Left ventricle myocardium inferior (tissue), 1 donor: ENCODE results near the gene ANKRD6. TPM values are rescaled to one million over a fixed set of nuclear protein-coding genes. Genes with fewer than 3 reads are reported as not detected.

ENCODE experiments used
- DNase-seq: peaks from one replicate; pipeline ENCODE4 v3.0.0-alpha.2; 2020
- H3K27ac ChIP-seq: fragments of 200-600 bp; replicated peaks from 2 replicates; pipeline ENCODE4 v1.8.0; 2021
- H3K27me3 ChIP-seq: fragments of 200-600 bp; 2 replicates; pipeline ENCODE4 v1.8.0; 2021; ENCODE audit warnings: low read depth
- H3K36me3 ChIP-seq: fragments of 200-600 bp; 2 replicates; pipeline ENCODE4 v1.8.0; 2021
- H3K4me1 ChIP-seq: fragments of 200-600 bp; 2 replicates; pipeline ENCODE4 v1.8.0; 2021
- H3K4me3 ChIP-seq: fragments of 200-600 bp; 2 replicates; pipeline ENCODE4 v1.8.0; 2021; ENCODE audit warnings: mild to moderate bottlenecking, moderate library complexity
- H3K9me3 ChIP-seq: fragments of 200-600 bp; replicated peaks from 2 replicates; pipeline ENCODE4 v1.8.0; 2021
- intact Hi-C: fragments of 100-400 bp; cut with micrococcal nuclease; formaldehyde crosslinking; loops from one replicate; pipeline ENCODE4 v1.11.0; 2022
- total RNA-seq: library from RNA; stranded (reverse); fragmentation: NEBNext Ultra II Directional; extraction: Animal tissue kit (Norgen Biotek cat#: 25700); gene quantifications from one replicate; pipeline ENCODE4 v1.2.1, GENCODE V29; 2021
- TF ChIP-seq, protein P1 (sequence below): fragments of 200-600 bp; IDR thresholded peaks from 2 replicates; pipeline ENCODE4 v1.8.0; 2021; ENCODE audit warnings: antibody characterized with exemption, mild to moderate bottlenecking, borderline replicate concordance
- donor health status: DM: no; HTN: yes; CAD: no; lungs with severe emphysema.

The ANKRD6 gene
- total RNA-seq, 1 donor from 2014 or later, result 11.1 TPM

DNA sequence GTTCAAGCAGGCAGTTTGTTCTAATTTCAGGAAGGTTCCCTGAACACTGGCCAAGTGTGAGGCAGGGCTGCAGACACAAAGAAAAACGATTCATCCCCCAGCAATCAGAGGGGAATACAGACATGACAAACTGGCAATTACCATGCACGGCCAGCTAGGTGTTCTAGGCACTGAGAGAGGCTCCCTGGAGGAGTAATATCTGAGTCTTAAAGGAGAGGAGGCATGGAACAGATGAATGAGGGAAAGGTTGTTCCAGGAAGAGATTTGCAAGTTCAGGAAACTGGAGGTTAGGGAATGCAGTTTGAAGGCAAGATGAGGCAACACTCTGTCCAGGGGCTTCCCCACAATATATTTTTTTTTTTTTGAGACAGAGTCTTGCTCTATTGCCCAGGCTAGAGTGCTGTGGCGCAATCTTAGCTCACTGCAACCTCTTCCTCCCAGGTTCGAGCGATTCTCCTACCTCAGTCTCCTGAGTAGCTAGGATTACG is 32.0 kb upstream of the ANKRD6 start:
- TF ChIP-seq, protein P1, sequence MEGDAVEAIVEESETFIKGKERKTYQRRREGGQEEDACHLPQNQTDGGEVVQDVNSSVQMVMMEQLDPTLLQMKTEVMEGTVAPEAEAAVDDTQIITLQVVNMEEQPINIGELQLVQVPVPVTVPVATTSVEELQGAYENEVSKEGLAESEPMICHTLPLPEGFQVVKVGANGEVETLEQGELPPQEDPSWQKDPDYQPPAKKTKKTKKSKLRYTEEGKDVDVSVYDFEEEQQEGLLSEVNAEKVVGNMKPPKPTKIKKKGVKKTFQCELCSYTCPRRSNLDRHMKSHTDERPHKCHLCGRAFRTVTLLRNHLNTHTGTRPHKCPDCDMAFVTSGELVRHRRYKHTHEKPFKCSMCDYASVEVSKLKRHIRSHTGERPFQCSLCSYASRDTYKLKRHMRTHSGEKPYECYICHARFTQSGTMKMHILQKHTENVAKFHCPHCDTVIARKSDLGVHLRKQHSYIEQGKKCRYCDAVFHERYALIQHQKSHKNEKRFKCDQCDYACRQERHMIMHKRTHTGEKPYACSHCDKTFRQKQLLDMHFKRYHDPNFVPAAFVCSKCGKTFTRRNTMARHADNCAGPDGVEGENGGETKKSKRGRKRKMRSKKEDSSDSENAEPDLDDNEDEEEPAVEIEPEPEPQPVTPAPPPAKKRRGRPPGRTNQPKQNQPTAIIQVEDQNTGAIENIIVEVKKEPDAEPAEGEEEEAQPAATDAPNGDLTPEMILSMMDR, result no peak
- Histone ChIP-seq H3K9me3 (no peaks in the 10 kb centered on the region), H3K4me1 (peaks cover 58% of the 10 kb centered on the region)

DNA sequence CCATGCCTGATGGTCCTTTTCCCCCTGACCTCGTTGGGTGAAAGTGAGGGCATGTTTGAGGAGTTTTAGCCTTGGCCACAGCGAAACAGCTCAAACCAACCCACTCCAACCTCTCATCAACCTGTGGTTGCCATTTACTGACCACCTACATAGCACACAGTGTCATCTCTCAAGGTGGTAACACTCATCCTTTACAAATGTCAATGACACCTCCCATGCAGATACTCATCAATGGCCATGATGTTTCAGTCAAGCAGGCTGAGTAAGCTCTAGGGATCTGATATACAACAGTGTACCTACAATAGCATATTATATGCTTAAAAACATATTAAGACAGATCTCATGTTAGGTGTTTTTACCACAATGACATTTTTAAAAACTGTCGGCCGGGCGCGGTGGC is 30.2 kb upstream of the ANKRD6 start:
- no peak overlapping the region for H3K27ac ChIP-seq
- DNase-seq, result no peak
- intact Hi-C loops, result no loop called here

More for the DNA sequence above, 32.0 kb upstream of the ANKRD6 start:
- DNase-seq, result no peak
- Histone ChIP-seq H3K4me3 (no peak overlapping the region), H3K27me3 (no peaks in the 10 kb centered on the region), H3K27ac (peak overlapping the region; percentile 4), H3K36me3 (no peaks in the 10 kb centered on the region)
- intact Hi-C loops, result no loop called here

DNA sequence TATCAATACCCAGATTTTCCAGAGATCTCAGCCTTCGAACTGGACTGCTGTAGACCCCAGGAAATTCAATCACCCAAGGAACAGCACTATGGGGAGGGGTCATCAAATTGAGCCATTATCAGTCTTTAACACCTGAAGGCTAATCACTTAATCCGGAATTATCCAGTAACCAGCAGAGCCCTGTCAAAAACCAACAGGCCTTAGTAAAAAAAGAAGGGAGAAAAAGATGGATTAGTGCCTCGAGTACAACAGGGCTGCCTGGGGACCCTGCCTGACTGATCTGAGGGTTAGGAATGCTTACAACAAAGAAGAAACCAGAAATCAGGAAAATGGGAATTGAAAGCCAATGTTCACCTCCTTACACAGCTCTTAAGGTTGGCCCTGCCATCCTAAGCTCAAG is 28.4 kb upstream of the ANKRD6 start:
- H3K4me1 ChIP-seq, result peaks cover 76% of the 10 kb centered on the region
- TF ChIP-seq, protein P1, result no peak
- H3K27ac ChIP-seq, result no peak overlapping the region

More for the DNA sequence above, 30.2 kb upstream of the ANKRD6 start:
- TF ChIP-seq, protein P1, result no peak
- H3K27me3 ChIP-seq, result no peaks in the 10 kb centered on the region
- peaks cover 76% of the 10 kb centered on the region for H3K4me1 ChIP-seq
- H3K4me3 ChIP-seq, result no peak overlapping the region
- no peaks in the 10 kb centered on the region for H3K36me3 ChIP-seq
- no peaks in the 10 kb centered on the region for H3K9me3 ChIP-seq

DNA sequence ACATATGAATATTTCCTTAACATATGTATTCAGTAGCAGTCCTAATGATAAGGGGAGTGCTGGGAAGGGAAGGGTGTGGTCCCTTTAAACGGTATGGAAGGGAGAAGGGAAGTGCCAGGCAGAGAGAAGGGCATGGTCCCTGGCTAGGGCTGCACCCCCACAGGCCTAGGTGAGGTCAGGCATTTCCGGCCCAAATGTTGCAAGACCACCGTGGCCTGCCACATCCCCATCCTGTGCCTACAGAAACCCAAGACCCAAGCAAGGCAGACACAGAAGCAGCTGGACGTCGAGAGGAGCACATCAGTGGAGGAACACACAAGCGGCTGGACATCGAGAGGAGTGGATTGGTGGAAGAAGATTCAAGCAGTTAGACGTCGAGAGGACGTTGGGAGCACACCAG is 26.8 kb upstream of the ANKRD6 start:
- H3K9me3 ChIP-seq, result no peaks in the 10 kb centered on the region
- intact Hi-C loops, result no loop called here
- no peak for DNase-seq
- no peaks in the 10 kb centered on the region for H3K36me3 ChIP-seq
- H3K27ac ChIP-seq, result no peak overlapping the region
- H3K27me3 ChIP-seq, result no peaks in the 10 kb centered on the region
- peaks cover 71% of the 10 kb centered on the region for H3K4me1 ChIP-seq
- TF ChIP-seq, protein P1, result no peak
- H3K4me3 ChIP-seq, result peak overlapping the region; percentile 28

More for the DNA sequence above, 28.4 kb upstream of the ANKRD6 start:
- no peaks in the 10 kb centered on the region for H3K27me3 ChIP-seq
- DNase-seq, result no peak
- H3K9me3 ChIP-seq, result no peaks in the 10 kb centered on the region
- intact Hi-C loops, result no loop called here
- no peaks in the 10 kb centered on the region for H3K36me3 ChIP-seq
- no peak overlapping the region for H3K4me3 ChIP-seq

DNA sequence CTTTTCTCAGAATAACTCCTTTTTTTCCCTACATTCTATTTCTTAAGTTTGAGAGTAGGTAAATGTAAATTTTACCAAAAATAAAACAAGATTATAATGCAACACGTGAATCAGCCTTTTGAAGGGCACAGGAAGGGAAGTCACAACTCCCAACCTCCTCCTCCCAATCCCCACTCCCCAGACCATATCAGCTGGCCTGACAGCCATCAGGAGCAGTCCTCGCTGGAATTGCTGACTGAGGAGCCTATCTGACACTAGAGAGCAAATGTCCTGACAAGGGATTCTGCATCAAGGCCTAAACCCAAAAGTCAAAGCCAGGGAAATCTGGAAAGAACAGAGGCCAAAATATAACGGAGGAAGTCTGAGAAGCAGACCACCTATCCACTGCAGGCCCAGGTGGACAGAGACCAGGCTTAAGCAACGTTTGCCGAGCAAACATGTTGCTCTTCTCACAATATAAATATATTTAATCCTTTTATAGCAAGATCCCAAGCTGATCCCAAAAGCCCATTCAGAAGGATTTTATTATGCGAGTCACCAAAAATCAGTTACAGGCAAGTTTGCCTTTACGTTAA is 23.4 kb upstream of the ANKRD6 start:
- Histone ChIP-seq H3K4me1 (peaks cover 79% of the 10 kb centered on the region), H3K27me3 (peaks cover 5% of the 10 kb centered on the region), H3K36me3 (no peaks in the 10 kb centered on the region), H3K4me3 (peak overlapping the region; percentile 88), H3K9me3 (no peaks in the 10 kb centered on the region), H3K27ac (peak overlapping the region; percentile 91)
- intact Hi-C loops, result no loop called here
- TF ChIP-seq, protein P1, result no peak
- peak; percentile 20 for DNase-seq
